SJSA1 (cell line): ENCODE data around the gene PALLD. TPM values are rescaled to one million over a fixed set of nuclear protein-coding genes. Genes with fewer than 3 reads are reported as not detected.

Experiments used
- DNase-seq, 2 experiments: peaks; one replicate each; pipeline ENCODE4 v3.0.0-alpha.2; 2015 to 2020; ENCODE audit warnings: low spot score in 2 of 2, low read depth in 1 of 2
- H3K27ac ChIP-seq: fragments of 250-450 bp; sonication (Bioruptor Pico); 2 replicates; pipeline ENCODE4 v1.5.1; 2020; ENCODE audit warnings: mild to moderate bottlenecking, moderate library complexity
- H3K27me3 ChIP-seq: fragments of 250-450 bp; sonication (Bioruptor Pico); replicated peaks from 2 replicates; pipeline ENCODE4 v1.5.1; 2020; ENCODE audit warnings: mild to moderate bottlenecking, moderate library complexity
- H3K36me3 ChIP-seq: fragments of 250-450 bp; sonication (Bioruptor Pico); 2 replicates; pipeline ENCODE4 v1.5.1; 2020; ENCODE audit warnings: mild to moderate bottlenecking
- H3K4me1 ChIP-seq: fragments of 250-450 bp; sonication (Bioruptor Pico); replicated peaks from 2 replicates; pipeline ENCODE4 v1.6.1; 2021; ENCODE audit warnings: mild to moderate bottlenecking
- H3K4me3 ChIP-seq: fragments of 250-450 bp; sonication (Bioruptor Pico); 2 replicates; pipeline ENCODE4 v1.5.1; 2020; ENCODE audit warnings: mild to moderate bottlenecking
- H3K9me3 ChIP-seq: fragments of 250-450 bp; sonication (Bioruptor Pico); replicated peaks from 2 replicates; pipeline ENCODE4 v1.5.1; 2020; ENCODE audit warnings: mild to moderate bottlenecking
- total RNA-seq: library from RNA; depleted of rRNA; stranded (reverse); fragments of >200 nt; shearing (Covaris generic); gene quantifications from 2 replicates; pipeline ENCODE4 v1.2.3, GENCODE V29; 2014

Gene PALLD
- total RNA-seq, 1 experiment from 2014 or later, result 118 TPM

DNA sequence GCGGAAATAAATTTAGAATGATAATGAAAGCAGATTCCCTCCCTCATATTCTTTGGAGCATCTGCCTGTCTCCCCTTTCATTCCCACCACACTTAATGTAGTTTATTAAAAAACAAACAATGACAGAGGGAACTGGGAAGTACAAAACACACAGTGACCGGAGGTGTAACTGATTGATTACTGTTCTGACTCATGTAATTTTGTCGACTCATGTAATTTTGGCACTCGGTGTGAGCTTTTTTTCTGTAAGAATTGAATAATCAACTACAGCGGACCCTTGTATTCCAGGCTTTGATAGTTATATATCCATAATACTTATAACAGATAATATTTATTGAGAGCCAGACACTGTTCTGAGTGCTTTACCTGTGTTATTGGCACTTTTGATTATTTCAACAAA, 110.4 kb downstream of the PALLD start:
- no peak for DNase-seq
- no peak overlapping the region for H3K27ac ChIP-seq
- peaks cover 43% of the 10 kb centered on the region for H3K4me1 ChIP-seq
- no peak overlapping the region for H3K4me3 ChIP-seq
- no peaks in the 10 kb centered on the region for H3K9me3 ChIP-seq
- no peaks in the 10 kb centered on the region for H3K27me3 ChIP-seq
- H3K36me3 ChIP-seq, result no peaks in the 10 kb centered on the region

DNA sequence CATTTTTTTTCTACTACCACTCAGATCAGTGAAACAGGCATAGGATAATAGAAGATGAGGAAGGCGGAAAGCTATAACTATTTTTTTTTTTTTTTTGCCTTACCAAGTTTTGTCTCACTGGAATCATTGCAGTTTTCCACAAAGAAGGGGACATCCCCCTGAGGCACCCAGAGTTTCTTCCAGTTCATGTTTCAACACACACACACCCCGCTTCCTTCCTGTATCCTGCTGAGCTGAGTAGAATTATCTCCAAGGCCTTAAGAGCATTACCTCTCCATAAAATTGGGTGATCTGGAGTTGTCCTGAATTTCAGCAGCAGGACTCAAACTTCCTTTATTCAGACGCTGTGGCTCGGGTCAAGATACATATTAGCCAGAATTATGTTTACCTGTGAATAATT, 111.9 kb downstream of the PALLD start:
- no peak overlapping the region for H3K4me3 ChIP-seq
- H3K27me3 ChIP-seq, result no peaks in the 10 kb centered on the region
- no peak overlapping the region for H3K27ac ChIP-seq
- H3K36me3 ChIP-seq, result no peaks in the 10 kb centered on the region
- no peaks in the 10 kb centered on the region for H3K9me3 ChIP-seq
- no peak for DNase-seq
- peaks cover 54% of the 10 kb centered on the region for H3K4me1 ChIP-seq

DNA sequence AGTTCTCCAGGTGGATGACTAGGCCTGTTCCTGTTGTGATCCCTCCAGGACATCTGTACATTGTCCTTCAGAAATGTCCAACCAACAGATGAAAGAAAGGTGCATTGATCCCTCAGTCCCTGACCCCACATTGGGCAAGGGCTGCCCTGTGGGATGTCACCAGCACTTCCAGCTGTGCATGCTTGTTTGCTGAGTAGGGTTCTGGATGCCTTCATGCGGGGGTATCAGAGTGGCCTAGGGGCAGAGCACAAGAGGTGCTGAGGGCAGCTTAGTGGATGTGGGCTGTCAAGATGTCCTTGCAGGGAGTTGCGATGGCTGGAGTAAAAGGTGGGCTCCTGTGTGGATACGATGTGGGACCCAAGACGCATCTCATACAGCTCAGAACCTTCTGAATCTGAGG, 112.5 kb downstream of the PALLD start:
- H3K27ac ChIP-seq, result no peak overlapping the region
- H3K9me3 ChIP-seq, result no peaks in the 10 kb centered on the region
- no peaks in the 10 kb centered on the region for H3K36me3 ChIP-seq
- H3K4me1 ChIP-seq, result peaks cover 54% of the 10 kb centered on the region
- no peak overlapping the region for H3K4me3 ChIP-seq
- DNase-seq, result no peak
- H3K27me3 ChIP-seq, result no peaks in the 10 kb centered on the region

DNA sequence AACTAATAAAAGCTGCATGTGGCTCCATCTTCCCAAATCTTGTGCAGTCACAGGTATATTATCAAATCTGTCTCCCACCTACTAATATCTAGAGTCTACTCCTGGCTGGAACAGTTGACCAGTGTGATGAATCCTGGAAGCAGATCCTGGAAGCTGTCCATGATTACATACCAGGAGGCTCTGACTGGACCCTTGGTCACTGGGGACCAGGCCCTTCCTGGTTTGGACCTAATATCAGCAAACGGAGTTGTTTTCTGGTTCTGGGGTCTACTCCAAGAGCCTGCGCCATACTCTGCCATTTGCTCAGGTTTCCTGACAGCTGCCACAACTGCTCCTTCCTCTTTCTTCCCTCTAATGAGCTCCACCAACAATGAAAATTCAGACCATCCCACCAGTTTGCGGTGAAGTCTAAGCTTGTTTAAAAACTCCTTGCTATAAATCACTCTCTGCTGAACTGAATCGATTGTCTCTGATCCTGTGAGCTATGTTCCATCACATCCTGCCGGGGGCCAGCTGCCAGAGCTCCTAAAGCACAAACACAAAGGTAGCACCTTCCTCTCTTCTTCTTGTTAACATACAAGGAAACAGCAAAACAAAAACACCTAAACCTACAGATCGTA, 114.2 kb downstream of the PALLD start:
- Histone ChIP-seq H3K27me3 (no peaks in the 10 kb centered on the region), H3K4me3 (no peak overlapping the region), H3K9me3 (no peaks in the 10 kb centered on the region), H3K4me1 (peaks cover 56% of the 10 kb centered on the region), H3K27ac (no peak overlapping the region), H3K36me3 (no peaks in the 10 kb centered on the region)
- no peak for DNase-seq

DNA sequence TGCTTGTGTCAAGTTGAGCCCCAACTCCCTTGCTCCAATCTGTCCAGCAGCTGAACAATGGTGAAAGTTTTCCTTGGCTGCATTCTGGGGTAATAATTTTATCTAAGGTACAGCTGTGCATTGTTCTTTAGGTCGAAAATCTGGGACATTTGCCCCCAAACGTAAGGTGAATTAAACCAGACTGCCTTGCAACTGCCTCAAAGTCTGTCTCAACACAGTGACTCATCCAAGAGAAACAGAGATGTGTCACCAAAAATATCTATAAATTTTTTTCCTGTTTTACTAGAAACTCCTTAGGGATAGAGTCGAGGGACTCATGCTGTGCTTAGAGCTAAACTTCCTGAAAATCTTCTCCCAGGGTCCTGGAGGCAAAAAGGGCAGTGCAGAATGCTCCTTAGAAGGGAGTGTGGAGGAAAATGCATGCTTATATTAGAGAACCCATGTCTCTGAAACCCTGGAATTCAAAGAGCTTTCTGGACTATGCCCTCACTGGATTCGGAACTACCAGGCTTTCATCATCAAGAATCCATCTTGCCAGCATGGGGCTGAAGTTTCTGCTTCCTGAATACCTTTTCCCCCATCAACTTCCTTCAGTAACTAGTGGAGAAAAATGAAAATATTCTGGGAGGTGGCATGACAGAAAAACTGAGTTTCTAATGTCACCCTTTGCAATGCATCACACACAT, 115.7 kb downstream of the PALLD start:
- Histone ChIP-seq H3K4me3 (no peak overlapping the region), H3K9me3 (no peaks in the 10 kb centered on the region), H3K4me1 (peaks cover 64% of the 10 kb centered on the region), H3K36me3 (no peaks in the 10 kb centered on the region), H3K27me3 (no peaks in the 10 kb centered on the region), H3K27ac (peak overlapping the region; percentile 69)
- DNase-seq, result peak in 1 of 2 experiments; percentile 62

DNA sequence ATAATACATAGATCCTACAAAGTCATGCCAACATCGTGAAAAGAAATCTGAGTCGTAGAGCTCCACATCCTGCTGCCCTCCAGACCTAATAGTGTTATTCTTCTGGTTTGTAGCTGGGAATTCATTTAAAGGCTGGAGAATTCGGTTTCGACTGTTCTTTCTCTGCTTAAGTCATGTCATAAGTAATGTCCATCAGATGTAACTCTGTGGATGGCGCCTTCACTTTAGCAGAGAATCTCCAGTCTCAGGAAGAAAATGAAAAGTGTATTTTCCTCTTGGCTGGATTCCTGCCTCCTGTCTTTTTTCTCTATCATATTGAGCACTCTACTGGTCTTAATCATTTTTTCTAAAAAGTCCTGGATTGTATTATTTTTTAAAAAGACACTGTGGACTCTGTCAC, 117.0 kb downstream of the PALLD start:
- Histone ChIP-seq H3K4me3 (no peak overlapping the region), H3K4me1 (peaks cover 63% of the 10 kb centered on the region), H3K36me3 (no peaks in the 10 kb centered on the region), H3K27ac (peak overlapping the region; percentile 69), H3K27me3 (no peaks in the 10 kb centered on the region), H3K9me3 (no peaks in the 10 kb centered on the region)
- DNase-seq, result no peak

DNA sequence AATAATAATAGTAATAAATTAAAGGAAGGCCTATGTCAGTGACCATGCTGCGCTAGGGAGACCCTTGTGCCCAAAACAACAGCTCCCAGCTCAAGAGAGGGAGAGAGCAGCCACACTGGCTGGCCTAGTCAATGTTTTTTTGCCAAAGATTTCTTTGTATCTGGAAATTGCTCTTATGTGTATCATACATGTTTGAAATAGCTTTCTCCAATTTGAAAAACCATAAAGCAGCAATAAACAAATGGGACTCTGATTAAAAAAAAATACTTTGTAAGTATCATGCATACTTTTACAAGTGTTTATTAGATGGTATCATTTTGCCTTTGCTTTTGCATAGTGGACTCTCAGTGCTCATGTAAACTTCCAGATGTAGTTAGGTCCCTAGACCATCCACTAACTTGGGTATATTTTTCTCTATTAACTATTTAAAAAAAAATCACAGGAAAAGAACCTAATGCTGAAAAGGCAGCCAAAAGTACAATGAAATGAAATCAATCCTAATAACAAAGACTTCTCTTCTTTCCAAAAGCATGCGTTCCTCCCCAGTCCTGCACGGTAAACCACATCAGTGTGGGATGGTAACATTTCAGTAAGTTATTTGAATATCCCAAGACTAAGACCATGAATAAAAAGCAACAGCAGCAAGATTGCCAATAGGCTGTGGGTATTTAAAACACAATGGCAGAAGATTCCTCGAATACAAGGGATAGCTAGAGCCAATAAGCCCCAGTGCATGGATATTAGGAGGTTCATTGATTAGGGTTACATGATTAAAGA, 117.6 kb downstream of the PALLD start:
- Histone ChIP-seq H3K36me3 (no peaks in the 10 kb centered on the region), H3K27me3 (no peaks in the 10 kb centered on the region), H3K4me3 (no peak overlapping the region), H3K9me3 (no peaks in the 10 kb centered on the region), H3K27ac (peak overlapping the region; percentile 69), H3K4me1 (peaks cover 67% of the 10 kb centered on the region)
- peak in 1 of 2 experiments; percentile 50 for DNase-seq

DNA sequence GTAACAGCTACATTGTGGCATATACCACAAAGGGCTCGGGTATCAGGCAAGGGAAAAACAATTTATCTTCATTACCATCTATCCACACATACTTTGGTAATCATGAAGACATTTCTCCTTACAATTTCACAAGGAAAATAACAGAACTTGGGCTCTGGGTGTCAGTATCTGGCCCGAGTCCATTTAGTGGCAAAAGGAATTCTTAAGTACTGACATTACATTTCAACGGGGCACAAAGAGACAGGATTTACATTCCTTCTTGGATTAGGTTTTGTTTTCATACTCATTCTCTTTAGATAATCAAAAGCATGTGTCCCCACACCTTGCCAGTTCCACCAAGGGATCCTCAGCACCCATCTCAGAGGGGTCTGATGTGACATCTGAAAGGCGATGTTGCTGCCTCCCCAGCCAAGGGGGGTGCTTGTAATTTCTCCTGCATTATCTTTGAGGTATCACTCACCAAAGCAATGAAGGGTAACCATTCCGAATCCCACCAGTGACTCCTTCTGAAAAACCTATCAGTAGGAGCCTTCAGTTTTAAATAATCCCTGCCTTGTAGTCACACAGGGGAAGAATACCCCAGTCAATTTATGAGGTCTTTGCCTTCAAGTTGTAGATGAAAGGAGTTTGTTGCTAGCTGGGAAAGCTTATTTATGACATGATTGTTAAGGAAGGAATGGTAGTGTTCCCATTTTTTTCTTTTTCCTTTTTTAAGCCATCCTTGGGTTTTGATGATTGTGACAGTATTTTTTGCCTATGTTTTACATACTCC, 118.6 kb downstream of the PALLD start:
- Histone ChIP-seq H3K27ac (peak overlapping the region; percentile 69), H3K4me3 (no peak overlapping the region), H3K4me1 (peaks cover 71% of the 10 kb centered on the region), H3K9me3 (no peaks in the 10 kb centered on the region), H3K36me3 (no peaks in the 10 kb centered on the region), H3K27me3 (no peaks in the 10 kb centered on the region)
- DNase-seq, result peak; percentile 67 to 86

DNA sequence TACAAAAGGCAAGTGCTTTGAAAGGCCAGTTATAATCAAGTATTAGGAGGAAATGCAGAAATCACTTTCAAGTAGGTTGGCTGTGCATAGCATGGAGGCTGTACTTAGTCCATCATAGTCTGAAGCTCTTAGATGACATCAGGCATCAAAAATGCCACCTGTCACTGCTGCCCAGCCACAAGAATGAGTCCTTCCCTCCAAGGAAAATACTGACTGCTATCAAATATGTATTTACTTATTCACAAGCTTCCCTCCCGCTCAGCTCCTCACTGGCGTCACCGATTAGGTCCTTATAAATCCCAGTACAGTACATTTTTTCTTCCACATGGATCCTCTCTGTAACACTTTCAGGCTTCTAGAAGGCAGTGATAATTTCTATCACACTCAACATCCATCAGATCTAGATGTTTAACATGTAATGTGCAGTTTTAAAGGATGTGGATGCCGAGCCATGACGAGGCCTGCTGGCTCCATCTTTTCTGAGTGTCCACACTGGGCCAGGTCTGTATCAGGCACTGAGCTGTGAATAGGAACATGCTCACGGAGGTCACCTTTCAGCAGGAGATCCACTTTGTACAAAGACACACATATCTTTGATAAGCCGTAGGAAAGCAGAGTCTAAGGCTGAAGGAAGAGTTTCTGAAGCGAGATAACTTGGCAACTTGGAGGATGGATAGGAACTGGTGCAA, 121.9 kb downstream of the PALLD start:
- peak overlapping the region; percentile 8 for H3K27ac ChIP-seq
- H3K9me3 ChIP-seq, result no peaks in the 10 kb centered on the region
- no peaks in the 10 kb centered on the region for H3K27me3 ChIP-seq
- no peak overlapping the region for H3K4me3 ChIP-seq
- H3K36me3 ChIP-seq, result no peaks in the 10 kb centered on the region
- DNase-seq, result peak; percentile 45 to 55
- H3K4me1 ChIP-seq, result peaks cover 76% of the 10 kb centered on the region

DNA sequence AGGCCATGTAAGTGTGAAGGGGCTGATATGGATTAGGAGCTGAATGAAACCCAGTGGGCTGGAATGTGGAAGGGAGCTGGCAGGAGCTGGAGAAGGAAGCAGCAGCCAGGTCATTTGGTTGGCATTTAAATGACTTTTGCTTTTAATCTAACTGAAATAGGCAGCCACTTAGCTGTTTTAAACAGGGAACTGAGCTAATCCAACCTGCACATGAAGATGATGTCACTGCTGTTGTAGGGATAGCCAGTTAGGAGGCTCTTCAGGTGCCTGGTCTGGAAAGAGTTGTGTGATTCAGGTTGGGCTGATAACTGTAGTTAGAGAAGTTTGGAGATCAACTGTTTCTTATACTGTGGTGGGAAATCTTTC, 122.4 kb downstream of the PALLD start:
- H3K4me1 ChIP-seq, result peaks cover 72% of the 10 kb centered on the region
- H3K27me3 ChIP-seq, result no peaks in the 10 kb centered on the region
- DNase-seq, result no peak
- H3K4me3 ChIP-seq, result no peak overlapping the region
- peak overlapping the region; percentile 8 for H3K27ac ChIP-seq
- no peaks in the 10 kb centered on the region for H3K36me3 ChIP-seq
- H3K9me3 ChIP-seq, result no peaks in the 10 kb centered on the region

DNA sequence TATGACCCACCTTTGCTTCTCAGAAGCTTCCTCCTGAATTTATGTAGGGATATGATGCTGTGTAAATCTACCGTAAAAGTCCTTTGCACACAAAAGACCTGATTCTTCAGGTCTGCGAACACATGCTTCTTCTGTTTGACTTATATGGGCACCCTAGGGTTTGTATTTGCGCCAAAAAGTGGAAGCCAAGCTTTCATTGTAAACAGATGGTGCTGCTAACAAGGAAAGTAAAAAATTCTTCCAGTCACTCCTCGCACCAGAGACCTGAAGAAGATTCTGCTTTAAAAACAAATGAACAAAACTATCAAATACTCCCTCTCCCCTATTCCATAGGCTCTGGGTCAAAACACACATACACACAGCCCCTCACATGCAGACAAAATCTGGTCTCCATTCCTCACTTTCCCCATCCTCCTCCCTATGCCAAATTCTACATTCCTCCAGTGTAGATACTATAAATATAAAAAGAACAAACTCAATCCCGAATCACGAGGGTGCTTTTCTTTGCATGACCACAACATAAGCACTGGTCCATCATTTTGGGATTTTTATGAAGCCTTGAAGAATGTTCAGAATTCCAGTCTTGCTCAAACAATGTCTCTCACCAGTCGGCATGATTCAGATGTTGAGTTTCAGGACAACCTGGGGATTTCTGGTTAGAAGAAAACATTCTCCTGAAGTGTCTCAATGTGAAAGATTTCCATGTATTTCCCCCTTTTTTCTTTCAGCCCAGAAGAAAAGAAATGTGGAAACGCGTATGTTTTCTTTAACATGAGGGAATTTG, 125.1 kb downstream of the PALLD start:
- peaks cover 45% of the 10 kb centered on the region for H3K4me1 ChIP-seq
- H3K27ac ChIP-seq, result peak overlapping the region; percentile 91
- no peaks in the 10 kb centered on the region for H3K27me3 ChIP-seq
- DNase-seq, result peak; percentile 68 to 93
- no peaks in the 10 kb centered on the region for H3K9me3 ChIP-seq
- H3K4me3 ChIP-seq, result no peak overlapping the region
- H3K36me3 ChIP-seq, result no peaks in the 10 kb centered on the region

DNA sequence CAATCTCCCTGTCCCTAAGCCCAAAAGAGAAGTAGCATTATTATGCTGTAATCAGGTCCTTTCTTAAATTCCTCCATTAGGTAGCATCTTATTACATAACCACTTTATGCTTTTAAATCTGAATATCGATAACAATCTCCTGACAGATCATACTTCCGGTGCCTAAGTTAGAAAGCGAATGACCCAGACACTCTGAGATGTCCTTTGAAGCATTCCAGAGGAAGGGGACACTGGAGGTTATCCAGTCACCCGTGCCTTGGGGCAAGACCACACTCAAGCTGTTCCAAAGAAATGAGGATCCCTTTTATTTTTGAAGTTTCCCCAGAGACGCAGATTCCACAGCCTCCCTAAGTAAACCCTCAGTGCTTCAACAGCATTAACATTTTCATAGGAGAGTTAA, 125.7 kb downstream of the PALLD start:
- Histone ChIP-seq H3K27me3 (no peaks in the 10 kb centered on the region), H3K9me3 (no peaks in the 10 kb centered on the region), H3K4me1 (peaks cover 45% of the 10 kb centered on the region), H3K36me3 (no peaks in the 10 kb centered on the region), H3K4me3 (no peak overlapping the region), H3K27ac (peak overlapping the region; percentile 91)
- DNase-seq, result no peak

DNA sequence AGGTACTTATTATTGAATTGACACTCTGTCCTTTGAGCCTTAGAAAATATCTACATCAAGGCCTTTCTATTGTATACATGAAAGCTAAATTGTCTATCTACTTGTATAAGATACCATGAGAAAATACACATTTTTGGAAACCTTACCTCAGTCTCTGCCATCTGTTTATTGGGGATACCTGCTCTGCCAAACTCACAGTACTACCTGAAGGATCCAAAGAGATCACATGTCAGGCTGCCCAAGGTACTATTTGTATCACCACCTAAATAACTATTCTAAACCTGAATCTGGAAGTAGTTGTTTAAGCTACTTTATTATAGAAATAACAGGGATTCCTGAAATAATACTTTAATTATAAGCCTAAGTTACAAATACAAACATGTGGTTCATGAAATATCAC, 126.2 kb downstream of the PALLD start:
- Histone ChIP-seq H3K36me3 (no peaks in the 10 kb centered on the region), H3K9me3 (no peaks in the 10 kb centered on the region), H3K4me1 (peaks cover 45% of the 10 kb centered on the region), H3K4me3 (no peak overlapping the region), H3K27ac (peak overlapping the region; percentile 91), H3K27me3 (no peaks in the 10 kb centered on the region)
- no peak for DNase-seq
